Stimulated activated CD8-positive, alpha-beta memory T cell treated with anti-CD3 and anti-CD28 coated beads, Interleukin-7, amount 100 ng/mL, for 4 hours (primary cell): ENCODE results near the gene PLD4.
"Not testable (repeated sequence)": the region's sequence is repeated elsewhere in the genome, so short reads cannot be mapped to it uniquely, and the experiment has no call there.

Source experiments
- DNase-seq, 2 donors: peaks; one replicate each; pipeline ENCODE4 v3.0.0-alpha.2; 2020; ENCODE audit warnings: low read depth in 2 of 2

The PLD4 gene

DNA sequence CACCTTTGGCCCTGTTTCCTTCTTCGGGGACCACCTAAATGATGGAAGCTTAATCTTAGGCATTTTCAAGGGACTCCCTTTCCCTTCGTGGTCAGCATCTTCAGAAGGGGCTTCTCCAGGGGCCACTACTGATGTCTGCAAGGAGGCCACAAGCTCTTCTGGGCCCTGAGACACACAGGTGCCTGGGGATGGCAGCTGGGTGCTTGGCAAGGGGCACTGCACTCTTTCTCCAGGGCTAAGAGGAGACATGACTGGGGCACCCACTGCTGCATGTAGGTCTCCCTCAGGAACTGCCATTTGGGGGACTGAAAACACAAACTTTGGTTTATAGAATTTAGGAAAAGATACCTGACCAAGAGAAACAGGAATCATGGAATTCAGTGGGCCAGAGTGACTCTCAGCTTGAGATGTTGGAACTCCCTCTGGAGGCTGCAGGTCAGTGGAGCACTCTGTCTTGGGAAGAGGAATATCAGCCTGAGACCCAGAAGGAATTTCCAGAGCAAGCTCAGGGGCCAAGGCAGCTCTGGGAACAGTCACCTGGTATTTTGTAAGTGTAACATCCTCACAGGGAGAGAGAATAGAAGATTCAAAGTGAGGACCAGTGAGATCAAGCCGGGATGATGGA is 16.0 kb downstream of the PLD4 start:
- DNase-seq: no peak

DNA sequence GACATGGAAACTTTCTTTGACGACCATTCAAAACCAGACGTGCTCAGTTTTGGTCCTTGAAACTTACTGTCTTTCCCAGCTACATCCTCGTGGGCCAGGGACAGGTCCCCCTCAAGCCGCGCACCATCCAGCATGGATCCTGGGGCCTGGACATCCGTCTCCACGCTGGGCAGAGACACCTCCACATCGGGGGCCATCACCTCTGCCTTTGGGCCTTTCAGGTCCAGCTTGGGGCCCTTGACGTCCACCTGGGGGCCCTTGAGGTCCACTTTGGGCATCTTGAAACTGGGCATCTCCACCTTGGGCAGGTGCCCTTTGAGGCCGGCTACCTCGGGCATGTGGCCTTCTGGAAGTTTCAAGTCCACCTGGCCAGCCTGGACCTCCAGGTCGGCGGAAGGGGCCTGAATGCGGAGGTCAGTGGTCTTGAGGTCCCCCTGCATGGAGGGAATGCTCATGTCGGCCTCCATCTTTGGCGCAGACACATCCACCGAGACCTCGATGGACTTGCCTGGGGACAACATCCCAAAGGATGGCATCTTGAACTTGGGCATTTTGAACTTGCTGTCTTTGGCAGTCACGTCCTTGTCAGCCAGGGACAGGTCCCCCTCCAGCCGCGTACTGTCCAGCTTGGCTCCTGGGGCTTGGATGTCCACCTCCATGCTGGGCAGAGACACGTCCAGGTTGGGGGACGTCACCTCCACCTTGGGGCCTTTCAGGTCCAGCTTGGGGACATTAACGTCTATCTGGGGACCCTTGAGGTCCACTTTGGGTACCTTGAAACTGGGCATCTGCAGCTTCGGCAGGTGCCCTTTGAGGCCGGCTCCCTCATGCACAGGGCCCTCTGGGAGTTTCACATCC is 17.1 kb downstream of the PLD4 start:
- no peak for DNase-seq

DNA sequence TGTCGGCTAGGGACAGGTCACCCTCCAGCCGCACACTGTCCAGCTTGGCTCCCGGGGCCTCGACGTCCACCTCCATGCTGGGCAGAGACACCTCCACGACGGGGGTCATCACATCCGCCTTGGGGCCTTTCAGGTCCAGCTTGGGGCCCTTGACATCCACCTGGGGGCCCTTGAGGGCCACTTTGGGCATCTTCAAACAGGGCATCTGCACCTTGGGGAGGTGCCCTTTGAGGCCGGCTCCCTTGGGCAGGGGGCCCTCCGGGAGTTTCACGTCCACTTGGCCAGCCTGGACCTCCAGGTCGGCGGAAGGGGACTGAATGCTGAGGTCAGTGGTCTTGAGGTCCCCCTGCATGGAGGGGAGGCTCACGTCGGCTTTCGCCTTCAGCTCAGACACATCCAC is 17.9 kb downstream of the PLD4 start:
- no peak for DNase-seq

GRCh38 chr14:104943216-104944015 is 18.7 kb downstream of the PLD4 start:
- not testable (repeated sequence) for DNase-seq

- not testable (repeated sequence) for DNase-seq
Measured at GRCh38 chr14:104944016-104944308, 19.3 kb downstream of the PLD4 start.

DNA sequence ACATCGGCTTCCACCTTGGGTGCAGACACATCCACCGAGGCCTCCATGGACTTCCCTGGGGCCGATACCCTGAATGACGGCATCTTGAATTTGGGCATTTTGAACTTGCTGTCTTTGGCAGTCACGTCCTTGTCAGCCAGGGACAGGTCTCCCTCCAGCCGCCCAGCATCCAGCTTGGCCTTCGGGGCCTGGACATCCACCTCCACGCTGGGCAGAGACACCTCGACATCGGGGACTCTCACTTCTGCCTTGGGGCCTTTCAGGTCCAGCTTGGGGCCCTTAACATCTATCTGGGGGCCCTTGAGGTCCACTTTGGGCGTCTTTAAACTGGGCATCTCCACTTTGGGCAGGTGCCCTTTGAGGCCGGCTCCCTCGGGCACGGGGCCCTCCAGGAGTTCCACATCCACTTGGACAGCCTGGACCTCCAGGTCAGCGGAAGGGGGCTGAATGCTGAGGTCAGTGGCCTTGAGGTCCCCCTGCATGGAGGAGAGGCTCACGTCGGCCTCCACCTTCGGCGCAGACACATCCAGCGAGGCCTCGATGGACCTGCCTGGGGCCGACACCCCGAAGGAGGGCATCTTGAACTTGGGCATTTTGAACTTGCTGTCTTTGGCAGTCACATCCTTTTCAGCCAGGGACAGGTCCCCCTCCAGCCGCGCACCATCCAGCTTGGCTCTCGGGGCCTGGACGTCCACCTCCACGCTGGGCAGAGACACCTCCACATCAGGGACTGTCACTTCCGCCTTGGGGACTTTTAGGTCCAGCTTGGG is 19.9 kb downstream of the PLD4 start:
- not testable (repeated sequence) for DNase-seq

GRCh38 chr14:104945266-104945665 is 20.6 kb downstream of the PLD4 start:
- DNase-seq: not testable (repeated sequence)

- not testable (repeated sequence) for DNase-seq
Measured at GRCh38 chr14:104945986-104946965, 21.6 kb downstream of the PLD4 start.

GRCh38 chr14:104947201-104947600 is 22.5 kb downstream of the PLD4 start:
- not testable (repeated sequence) for DNase-seq

- DNase-seq: not testable (repeated sequence)
Measured at GRCh38 chr14:104947881-104948735, 23.4 kb downstream of the PLD4 start.

- no peak for DNase-seq
Measured at GRCh38 chr14:104948736-104949031, 24.0 kb downstream of the PLD4 start.

DNA sequence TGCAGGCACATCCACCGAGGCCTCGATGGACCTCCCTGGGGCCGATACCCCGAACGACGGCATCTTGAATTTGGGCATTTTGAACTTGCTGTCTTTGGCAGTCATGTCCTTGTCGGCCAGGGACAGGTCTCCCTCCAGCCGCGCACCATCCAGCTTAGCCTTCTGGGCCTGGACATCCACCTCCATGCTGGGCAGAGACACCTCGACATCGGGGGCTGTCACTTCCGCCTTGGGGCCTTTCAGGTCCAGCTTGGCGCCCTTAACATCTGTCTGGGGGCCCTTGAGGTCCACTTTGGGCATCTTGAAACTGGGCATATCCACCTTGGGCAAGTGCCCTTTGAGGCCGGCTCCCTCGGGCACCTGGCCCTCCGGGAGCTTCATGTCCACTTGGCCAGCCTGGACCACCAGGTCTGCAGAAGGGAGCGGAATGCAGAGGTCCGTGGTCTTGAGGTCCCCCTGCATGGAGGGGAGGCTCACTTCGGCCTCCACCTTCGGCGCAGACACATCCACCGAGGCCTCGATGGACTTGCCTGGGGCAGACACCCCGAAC is 24.8 kb downstream of the PLD4 start:
- not testable (repeated sequence) for DNase-seq

DNA sequence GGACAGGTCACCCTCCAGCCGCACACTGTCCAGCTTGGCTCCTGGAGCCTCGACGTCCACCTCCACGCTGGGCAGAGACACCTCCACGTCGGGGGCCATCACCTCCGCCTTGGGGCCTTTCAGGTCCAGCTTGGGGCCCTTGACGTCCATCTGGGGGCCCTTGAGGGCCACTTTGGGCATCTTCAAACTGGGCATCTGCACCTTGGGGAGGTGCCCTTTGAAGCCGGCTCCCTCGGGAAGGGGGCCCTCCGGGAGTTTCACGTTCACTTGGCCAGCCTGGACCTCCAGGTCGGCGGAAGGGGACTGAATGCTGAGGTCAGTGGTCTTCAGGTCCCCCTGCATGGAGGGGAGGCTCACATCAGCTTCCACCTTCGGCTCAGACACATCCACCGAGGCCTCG is 25.3 kb downstream of the PLD4 start:
- no peak for DNase-seq

- DNase-seq: not testable (repeated sequence)
Measured at GRCh38 chr14:104950701-104951100, 26.0 kb downstream of the PLD4 start.

GRCh38 chr14:104951863-104952657 is 27.4 kb downstream of the PLD4 start:
- not testable (repeated sequence) for DNase-seq

GRCh38 chr14:104953097-104953496 is 28.4 kb downstream of the PLD4 start:
- no peak for DNase-seq

DNA sequence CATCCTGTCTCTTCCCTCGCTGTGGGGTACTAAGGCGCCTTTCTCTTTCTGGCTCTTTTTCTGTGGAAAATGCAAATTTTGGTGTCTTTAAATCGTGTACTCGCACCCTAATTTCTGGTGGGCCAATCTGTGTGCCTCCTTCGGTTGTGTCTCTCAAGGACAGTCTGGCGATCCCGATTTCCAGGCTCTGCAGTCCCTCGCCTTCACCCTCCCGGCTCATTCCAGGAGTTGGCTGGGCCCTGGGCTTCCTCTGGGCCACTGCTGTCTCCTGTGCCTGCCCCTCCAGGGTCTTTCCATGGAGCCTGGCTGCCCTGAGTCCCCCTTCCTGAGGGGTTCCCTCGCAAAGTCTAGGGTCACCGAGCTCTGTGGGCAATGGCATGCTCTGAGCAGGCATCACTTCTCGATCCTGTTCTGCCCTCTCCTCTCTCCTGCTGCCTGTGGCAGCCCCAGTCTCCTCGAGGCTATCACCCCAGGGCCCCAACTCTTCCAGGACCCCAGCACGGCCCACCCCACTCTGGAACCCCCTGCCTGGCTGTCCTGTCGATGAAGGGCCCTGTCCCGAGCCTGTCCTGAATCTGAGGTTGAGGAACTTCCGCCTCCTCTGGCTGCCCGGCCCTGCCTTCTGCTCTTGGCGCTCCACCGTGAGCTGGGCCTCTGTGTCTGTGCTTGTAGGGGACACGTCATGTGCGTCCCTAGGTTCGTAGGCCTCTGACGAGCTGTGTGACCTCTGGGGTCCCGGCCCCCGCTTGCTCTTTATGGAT is 29.4 kb downstream of the PLD4 start:
- DNase-seq: no peak
